GM18519 (cell line): ENCODE measurements around the gene FANCM.

ENCODE experiments used
- ATAC-seq: cut with Tn5 transposase; IDR thresholded peaks from one replicate; pipeline ENCODE4 v1.9.1; 2021; ENCODE audit warnings: mild to moderate bottlenecking, moderate library complexity; ENCODE audit not compliant: unreplicated experiment, low FRiP score

The FANCM gene

DNA sequence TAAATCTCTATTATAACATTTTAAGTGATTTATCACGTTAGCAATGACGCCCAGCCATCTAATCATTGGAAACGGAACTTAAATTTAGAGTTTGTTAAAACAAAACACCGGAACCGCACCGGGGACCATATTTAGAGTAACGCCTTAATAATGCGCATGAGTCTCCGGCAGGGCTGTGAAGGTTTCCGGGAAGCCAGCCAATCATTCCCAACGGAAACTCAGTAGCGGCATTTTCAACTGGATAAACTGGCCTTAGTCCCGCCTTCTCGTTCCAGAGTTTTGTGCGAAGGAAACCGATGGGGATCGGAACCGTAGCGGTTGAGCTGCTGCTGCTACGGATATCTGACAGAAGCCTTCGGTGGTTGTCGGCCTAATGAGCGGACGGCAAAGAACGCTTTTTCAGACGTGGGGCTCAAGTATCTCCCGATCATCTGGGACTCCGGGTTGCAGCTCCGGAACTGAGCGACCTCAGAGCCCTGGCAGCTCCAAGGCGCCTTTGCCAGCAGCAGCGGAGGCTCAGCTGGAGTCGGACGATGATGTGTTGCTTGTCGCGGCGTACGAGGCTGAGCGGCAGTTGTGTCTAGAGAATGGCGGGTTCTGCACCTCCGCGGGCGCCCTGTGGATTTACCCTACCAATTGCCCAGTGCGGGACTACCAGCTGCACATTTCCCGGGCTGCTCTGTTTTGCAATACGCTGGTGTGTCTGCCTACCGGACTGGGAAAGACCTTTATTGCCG lies at the start of gene FANCM:
Gene FANCM (plus strand): TSS at position 272 of the 737 bp plus-strand sequence. CDS start 102 bp downstream, at position 374.
- peak; percentile 30 for ATAC-seq

DNA sequence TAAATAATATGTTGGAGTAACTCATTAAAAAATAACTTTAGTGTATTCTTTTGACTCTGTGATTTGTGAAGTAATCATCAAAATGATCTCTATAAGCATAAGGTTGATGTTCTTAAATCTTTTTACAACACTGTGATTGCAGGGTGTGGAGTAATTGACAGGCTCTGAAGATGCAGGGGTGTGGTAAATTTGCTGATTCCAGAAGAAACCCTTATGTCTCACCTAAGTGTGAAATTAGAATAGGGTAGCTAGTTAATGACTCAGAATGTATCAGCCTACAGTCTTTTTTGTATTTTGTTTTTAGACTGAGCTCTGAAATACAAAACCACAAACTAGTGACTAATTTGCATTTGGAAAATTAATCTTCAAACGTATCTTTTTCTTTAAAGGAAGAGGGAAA lies 45.9 kb upstream of the FANCM start:
- ATAC-seq, result peak; percentile 78

- ATAC-seq, result no peak
These were observed 44.0 kb upstream of the FANCM start for GRCh38 chr14:45091710-45092109.

DNA sequence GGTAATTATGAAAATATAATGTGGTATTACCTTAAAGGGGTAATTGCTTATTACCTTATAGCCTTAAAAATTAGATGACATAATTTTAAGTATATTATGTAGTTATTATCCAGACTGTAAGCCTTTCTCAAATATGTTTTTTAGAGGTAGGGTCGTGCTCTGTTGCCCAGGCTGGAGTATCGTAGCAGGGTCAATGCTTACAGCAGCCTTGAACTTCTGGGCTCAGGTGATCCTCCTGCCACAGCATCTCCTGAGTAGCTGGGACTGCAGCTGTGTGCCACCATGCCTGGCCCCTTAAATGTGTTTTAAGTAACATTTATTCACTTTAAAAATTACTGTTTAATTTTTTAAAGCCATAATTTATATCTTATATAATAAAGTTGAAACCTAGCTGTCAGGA lies 41.5 kb upstream of the FANCM start:
- ATAC-seq, result no peak

GRCh38 chr14:45095143-45095542 lies 40.6 kb upstream of the FANCM start:
- ATAC-seq, result no peak

DNA sequence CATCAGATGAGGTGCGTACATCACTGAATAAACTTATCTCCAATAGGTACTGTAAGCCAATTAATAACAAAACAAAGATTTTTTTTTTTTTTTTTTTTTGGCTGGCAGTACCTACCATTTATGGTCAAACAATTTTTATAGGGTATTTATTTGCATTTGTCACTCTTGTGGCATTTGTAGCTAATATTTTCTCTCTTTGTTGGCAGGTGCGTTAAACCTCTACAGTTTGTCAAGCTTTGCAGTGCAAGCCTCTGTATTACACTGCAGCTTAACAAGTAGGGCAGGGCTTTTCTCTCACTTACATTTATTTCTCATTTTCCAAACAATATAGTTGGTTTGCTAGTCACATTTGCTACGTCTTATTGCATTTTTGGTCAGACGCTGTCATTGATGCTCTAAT lies 39.5 kb upstream of the FANCM start:
- ATAC-seq, result no peak

GRCh38 chr14:45103806-45104205 lies 31.9 kb upstream of the FANCM start:
- no peak for ATAC-seq

DNA sequence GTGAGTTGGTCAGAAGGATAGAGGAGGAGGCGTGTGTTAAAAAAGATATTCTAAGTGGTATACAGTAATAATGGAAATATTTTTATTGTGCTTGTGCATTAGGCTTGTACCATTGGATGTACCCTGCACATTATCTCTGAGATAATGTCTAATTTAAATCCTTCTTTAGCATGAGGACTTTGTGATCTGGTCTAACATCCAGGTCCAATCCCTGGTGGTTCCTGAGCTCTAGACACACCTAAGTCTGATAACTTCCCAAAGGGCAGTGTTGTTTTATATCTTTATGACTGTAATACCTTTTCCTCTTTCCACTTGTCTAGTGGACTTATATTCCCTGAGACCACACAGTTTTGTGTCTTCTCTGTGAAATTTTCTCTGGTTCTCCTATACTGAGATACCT lies 31.2 kb upstream of the FANCM start:
- no peak for ATAC-seq

GRCh38 chr14:45112896-45113781 lies 22.6 kb upstream of the FANCM start:
- ATAC-seq, result no peak

DNA sequence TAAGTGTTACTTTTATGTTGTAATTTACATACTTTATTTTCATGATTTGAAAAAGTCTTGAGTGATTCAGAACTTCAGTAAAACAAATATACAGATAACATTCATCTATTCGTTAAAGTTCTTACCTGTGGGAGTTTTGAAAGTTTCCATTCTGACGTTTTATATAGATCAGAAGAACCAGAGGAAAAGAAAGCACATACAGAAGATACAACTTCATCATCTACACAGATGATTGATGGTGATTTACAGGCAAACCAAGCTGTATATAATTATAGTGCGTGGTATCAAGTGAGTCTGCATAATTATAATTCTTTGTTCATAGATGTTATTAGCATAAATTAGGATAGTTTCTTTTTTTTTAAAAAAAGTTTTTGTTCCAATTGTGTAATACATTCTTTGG lies 21.4 kb upstream of the FANCM start:
- ATAC-seq, result no peak

DNA sequence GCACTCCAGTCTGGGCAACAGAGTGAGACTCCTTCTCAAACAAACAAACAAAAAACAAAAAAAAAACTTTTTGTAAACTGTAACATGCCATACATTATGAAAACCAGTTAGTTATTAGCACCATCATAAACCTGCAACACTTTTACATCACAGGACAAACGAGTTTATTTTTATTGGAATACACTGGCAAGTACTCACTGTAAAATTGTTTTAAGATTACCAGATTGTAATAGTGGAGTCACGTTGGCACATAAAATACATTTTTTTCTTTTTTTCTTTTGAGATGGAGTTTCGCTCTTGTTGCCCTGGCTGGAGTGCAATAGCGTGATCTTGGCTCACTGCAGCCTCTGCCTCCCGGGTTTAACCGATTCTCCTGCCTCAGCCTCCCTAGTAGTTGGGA lies 17.1 kb upstream of the FANCM start:
- ATAC-seq, result no peak

- no peak for ATAC-seq
These were observed 15.6 kb upstream of the FANCM start for GRCh38 chr14:45120096-45120495.

- ATAC-seq, result no peak
These were observed 12.5 kb upstream of the FANCM start for GRCh38 chr14:45123271-45123670.

DNA sequence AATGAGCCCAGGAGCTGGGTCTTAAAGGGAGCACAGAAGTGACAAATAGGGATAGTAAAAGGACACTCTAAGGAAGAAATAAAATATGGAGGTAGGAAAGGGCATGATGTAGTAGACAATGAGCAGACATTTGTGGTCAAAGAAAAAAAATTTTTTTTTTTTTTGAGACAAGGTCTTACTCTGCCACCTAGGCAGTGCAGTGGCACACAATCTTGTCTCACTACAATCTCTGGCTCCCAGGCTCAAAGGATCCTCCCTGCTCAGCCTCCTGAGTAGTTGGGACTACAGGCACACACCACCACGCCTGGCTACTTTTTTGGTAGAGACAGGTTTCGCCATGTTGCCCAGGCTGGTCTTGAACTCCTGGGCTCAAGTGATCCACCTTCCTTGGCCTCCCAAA lies 10.0 kb upstream of the FANCM start:
- ATAC-seq, result no peak

GRCh38 chr14:45128963-45129629 lies 6.6 kb upstream of the FANCM start:
- ATAC-seq, result no peak

DNA sequence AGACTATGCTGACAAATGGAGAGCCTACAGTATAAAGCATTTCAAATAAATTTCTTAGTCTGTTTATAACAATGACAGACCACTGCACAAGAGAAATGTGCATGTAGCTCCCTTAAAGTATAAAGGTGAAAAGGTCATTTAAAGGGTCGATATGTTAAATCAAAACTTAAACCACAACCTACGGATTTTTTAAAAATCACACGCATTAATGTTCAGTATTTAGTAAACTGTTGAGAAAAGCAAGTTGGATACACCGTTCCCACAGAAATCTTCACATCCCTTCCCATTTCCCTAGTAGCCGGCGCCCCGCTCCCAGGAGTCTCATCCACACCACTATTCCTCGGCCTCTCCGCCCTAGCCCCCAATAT lies 2.1 kb upstream of the FANCM start:
- ATAC-seq, result no peak

DNA sequence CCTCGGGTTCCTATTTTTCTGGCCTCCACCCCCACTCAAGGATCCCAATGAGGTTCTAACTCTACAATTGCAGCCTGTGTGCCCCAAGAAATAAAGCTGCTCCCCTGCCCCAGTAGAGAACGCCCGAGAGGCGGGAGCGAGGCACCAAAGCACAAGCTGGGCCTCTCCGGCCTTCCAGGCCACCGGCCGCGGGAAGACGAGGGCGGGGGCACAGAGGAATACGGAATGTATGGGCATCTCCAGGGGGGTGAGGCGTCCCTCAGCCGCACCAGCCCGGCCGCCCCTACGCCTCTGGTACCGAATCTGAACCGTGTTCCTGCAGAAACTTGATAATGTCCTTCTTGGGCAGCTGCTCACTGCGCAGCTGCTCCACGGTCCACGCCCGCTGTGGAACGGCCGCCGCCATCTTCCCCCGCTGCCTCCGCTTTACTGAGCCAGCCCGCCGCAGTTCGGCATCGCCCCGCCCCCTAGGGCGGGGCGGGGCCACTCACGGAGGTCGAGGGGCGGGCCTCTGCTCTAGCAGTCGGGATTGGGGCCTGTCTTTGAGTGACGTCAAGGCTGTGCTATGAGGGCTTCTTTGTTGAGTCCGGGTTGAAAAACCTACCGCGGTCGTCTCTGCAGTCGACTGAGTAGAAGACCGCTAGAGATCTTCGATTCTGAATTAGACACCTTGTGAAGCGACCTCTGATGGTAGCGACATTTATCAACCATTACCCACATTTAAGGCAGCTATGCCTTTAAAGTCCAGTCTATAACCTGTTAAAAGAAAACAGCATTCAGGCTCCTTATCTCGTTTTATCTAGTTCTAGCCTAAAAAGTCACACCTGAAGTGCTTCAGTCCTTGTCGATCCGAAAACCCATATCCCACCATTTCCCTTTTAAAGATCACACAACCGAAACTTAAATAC lies 1.4 kb upstream of the FANCM start, which contains the start of gene FKBP3:
Gene FKBP3 (minus strand): TSS at position 431 of the 908 bp plus-strand sequence. CDS start 25 bp downstream, at position 406.
- ATAC-seq, result peak; percentile 89

DNA sequence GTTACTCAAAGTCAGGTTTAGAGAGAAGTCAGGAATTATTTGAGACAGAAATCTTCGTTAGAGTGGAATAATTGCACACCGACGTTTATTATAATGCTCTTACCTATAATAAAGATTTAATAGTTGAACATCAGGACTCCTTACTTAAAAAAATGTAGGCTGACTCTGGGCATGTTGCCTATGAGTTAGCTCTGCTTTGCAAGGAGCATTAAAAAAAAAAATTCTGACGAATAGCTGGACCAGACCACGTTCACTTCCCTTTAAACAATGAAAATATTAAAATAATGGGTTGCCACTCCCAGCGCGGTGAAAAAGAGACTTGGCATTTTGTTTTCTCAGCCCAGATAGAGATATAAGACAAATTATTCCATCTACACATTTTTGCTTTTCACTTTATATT lies 574 bp upstream of the FANCM start:
- ATAC-seq, result no peak

DNA sequence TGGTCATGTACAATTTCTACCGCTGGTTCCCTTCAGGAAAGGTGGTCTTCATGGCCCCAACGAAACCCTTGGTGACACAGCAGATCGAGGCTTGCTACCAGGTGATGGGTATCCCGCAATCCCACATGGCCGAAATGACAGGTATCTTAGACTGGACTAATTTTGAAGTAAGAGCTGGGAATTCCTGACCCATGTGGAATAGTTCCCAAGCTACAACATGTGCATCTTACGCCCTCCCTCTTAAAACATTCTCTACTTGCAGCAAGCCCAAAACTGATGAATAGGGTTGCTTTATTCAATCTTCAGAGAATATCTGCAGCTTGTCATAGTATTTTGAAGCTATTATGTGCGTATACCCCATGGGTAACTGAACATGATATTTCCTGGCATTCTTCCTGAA lies 669 bp downstream of the FANCM start:
- no peak for ATAC-seq

DNA sequence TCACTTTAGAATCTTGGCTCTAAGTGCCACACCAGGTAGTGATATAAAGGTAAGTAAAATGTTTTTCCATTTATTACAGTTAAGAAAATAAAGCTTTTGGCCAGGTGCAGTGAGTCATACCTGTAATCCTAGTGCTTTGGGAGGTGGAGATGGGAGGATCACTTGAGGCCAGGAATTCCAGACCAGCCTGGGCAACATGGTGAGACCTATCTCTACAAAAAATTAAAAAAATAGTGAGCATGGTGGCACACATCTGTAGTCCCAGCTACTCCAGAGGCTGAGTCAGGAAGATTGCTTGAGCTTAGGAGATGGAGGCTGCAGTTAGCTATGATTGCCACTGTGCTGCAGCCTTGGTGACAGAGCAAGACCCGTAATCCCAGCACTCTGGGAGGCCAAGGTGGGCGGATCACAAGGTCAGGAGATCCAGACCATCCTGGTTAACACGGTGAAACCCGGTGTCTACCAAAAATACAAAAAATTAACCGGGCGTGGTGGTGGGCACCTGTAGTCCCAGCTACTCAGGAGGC lies 5.0 kb downstream of the FANCM start:
- ATAC-seq, result no peak
